Tibial nerve (tissue), 4 donors: ENCODE results near the gene SLC35E1.

Source experiments
- EP300 ChIP-seq, 2 donors: sonication (generic); formaldehyde crosslinking; IDR thresholded peaks; one replicate each; pipeline ENCODE4 v1.6.1; 2017; ENCODE audit warnings: antibody characterized with exemption in 2 of 2, mild to moderate bottlenecking in 1 of 2
- TF ChIP-seq, protein P1 (sequence below), 5 experiments: fragments of 200-600 bp in 3 of 5; fragments of 450-650 bp in 2 of 5; sonication (generic) in 3 of 5; IDR thresholded peaks; one replicate each; pipeline ENCODE4 v1.5.1; 2016 to 2019; ENCODE audit warnings: antibody characterized with exemption in 5 of 5, mild to moderate bottlenecking in 3 of 5, moderate library complexity in 2 of 5

DNA sequence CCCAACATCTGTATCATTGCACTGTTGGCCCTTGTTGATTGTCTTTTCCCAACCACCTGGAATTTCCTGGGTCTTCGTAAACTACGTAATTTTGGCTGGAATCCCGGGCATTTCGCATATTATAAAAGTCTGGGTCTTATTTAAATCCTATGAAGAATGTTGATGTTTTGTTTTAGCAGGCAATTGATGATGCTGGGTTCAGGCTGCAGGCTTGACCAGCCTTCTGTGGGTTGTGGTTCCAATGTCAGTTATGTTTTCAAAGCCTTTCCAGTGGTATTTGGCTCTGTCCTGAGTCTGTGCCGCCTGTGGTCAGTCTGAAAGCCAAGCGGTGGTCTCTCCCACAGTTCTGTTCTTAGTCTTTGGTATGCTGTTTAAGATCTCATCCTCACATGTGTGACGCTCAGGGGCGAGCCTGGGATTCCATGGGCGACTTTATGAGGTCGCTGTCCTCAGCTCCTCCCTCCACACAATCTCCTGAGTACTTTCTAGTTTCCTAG, 12.4 kb downstream of the SLC35E1 start:
- TF ChIP-seq, protein P1, sequence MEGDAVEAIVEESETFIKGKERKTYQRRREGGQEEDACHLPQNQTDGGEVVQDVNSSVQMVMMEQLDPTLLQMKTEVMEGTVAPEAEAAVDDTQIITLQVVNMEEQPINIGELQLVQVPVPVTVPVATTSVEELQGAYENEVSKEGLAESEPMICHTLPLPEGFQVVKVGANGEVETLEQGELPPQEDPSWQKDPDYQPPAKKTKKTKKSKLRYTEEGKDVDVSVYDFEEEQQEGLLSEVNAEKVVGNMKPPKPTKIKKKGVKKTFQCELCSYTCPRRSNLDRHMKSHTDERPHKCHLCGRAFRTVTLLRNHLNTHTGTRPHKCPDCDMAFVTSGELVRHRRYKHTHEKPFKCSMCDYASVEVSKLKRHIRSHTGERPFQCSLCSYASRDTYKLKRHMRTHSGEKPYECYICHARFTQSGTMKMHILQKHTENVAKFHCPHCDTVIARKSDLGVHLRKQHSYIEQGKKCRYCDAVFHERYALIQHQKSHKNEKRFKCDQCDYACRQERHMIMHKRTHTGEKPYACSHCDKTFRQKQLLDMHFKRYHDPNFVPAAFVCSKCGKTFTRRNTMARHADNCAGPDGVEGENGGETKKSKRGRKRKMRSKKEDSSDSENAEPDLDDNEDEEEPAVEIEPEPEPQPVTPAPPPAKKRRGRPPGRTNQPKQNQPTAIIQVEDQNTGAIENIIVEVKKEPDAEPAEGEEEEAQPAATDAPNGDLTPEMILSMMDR (IDR thresholded peaks at IDR 0.05): no peak
- TF ChIP-seq EP300 (IDR thresholded peaks at IDR 0.05): no peak
